ENCODE measurements around the gene GRK2.
"Not testable (repeated sequence)": the region's sequence is repeated elsewhere in the genome, so short reads cannot be mapped to it uniquely, and the experiment has no call there.

Gene GRK2

GRCh38 chr11:67316882-67317204, 50.6 kb downstream of the GRK2 start:
- DNase-seq, result no peak

- peak; percentile 99 for DNase-seq
Observed at GRCh38 chr11:67317205-67317887, 51.1 kb downstream of the GRK2 start.

- no peak for DNase-seq
Observed at GRCh38 chr11:67317888-67318555, 51.7 kb downstream of the GRK2 start.

GRCh38 chr11:67318876-67319275, 52.6 kb downstream of the GRK2 start:
- not testable (repeated sequence) for DNase-seq

- no peak for DNase-seq
Observed at GRCh38 chr11:67320011-67320410, 53.7 kb downstream of the GRK2 start.

- DNase-seq, result peak; percentile 38
Observed at GRCh38 chr11:67320691-67321090, 54.4 kb downstream of the GRK2 start.

GRCh38 chr11:67321313-67321871, 55.1 kb downstream of the GRK2 start:
- DNase-seq, result peak; percentile 3

- DNase-seq, result no peak
Observed at GRCh38 chr11:67322049-67322448, 55.8 kb downstream of the GRK2 start.

- DNase-seq, result peak; percentile 28
Observed at GRCh38 chr11:67323526-67323925, 57.3 kb downstream of the GRK2 start.

GRCh38 chr11:67332081-67332691, 65.9 kb downstream of the GRK2 start:
- DNase-seq, result peak; percentile 14
